Measurements from ENCODE around the gene MVB12B. TPM values are rescaled to one million over a fixed set of nuclear protein-coding genes. Genes with fewer than 3 reads are reported as not detected.

MVB12B gene
- total and polyA plus RNA-seq, 2 experiments from 2014 or later = 19.0 to 29.9 TPM

- Histone ChIP-seq H3K27ac (no peak overlapping the region), H3K4me1 (ENCODE audit: low read depth) (no peaks in the 10 kb centered on the region), H3K4me3 (no peak overlapping the region), H3K36me3 (no peaks in the 10 kb centered on the region), H3K27me3 (no peaks in the 10 kb centered on the region), H3K9me3 (ENCODE audit: low read depth) (no peaks in the 10 kb centered on the region)
- DNase-seq (ENCODE audit: low read depth in 1 of 2, low spot score in 1 of 2) = no peak
- TF ChIP-seq CTCF (IDR thresholded peaks at IDR 0.05; ENCODE audit: low read depth, low read length) = no peak
Observed at GRCh38 chr9:126320158-126320922, 6.3 kb upstream of the MVB12B start.

- H3K4me1 ChIP-seq (ENCODE audit: low read depth) = peaks cover 6% of the 10 kb centered on the region
- DNase-seq (ENCODE audit: low read depth in 1 of 2, low spot score in 1 of 2) = no peak
- H3K4me3 ChIP-seq = no peak overlapping the region
- no peaks in the 10 kb centered on the region for H3K36me3 ChIP-seq
- no peaks in the 10 kb centered on the region for H3K9me3 ChIP-seq (ENCODE audit: low read depth)
- no peaks in the 10 kb centered on the region for H3K27me3 ChIP-seq
- TF ChIP-seq CTCF (IDR thresholded peaks at IDR 0.05; ENCODE audit: low read depth, low read length) = no peak
- H3K27ac ChIP-seq = no peak overlapping the region
Observed at GRCh38 chr9:126321742-126322141, 4.9 kb upstream of the MVB12B start.

- Histone ChIP-seq H3K27me3 (no peaks in the 10 kb centered on the region), H3K4me1 (ENCODE audit: low read depth) (peaks cover 16% of the 10 kb centered on the region), H3K27ac (peak overlapping the region; percentile 91), H3K9me3 (ENCODE audit: low read depth) (no peaks in the 10 kb centered on the region), H3K4me3 (peak overlapping the region; percentile 38), H3K36me3 (no peaks in the 10 kb centered on the region)
- no peak for DNase-seq (ENCODE audit: low read depth in 1 of 2, low spot score in 1 of 2)
- TF ChIP-seq CTCF (IDR thresholded peaks at IDR 0.05; ENCODE audit: low read depth, low read length) = no peak
Observed at GRCh38 chr9:126325821-126326220, 808 bp upstream of the MVB12B start.

- Histone ChIP-seq H3K9me3 (ENCODE audit: low read depth) (no peaks in the 10 kb centered on the region), H3K36me3 (no peaks in the 10 kb centered on the region), H3K27me3 (no peaks in the 10 kb centered on the region), H3K4me1 (ENCODE audit: low read depth) (peaks cover 23% of the 10 kb centered on the region), H3K4me3 (peak overlapping the region; percentile 46), H3K27ac (peak overlapping the region; percentile 74)
- TF ChIP-seq CTCF (IDR thresholded peaks at IDR 0.05; ENCODE audit: low read depth, low read length) = no peak
- no peak for DNase-seq (ENCODE audit: low read depth in 1 of 2, low spot score in 1 of 2)
Observed at GRCh38 chr9:126327006-126327713, 531 bp downstream of the MVB12B start.

DNA sequence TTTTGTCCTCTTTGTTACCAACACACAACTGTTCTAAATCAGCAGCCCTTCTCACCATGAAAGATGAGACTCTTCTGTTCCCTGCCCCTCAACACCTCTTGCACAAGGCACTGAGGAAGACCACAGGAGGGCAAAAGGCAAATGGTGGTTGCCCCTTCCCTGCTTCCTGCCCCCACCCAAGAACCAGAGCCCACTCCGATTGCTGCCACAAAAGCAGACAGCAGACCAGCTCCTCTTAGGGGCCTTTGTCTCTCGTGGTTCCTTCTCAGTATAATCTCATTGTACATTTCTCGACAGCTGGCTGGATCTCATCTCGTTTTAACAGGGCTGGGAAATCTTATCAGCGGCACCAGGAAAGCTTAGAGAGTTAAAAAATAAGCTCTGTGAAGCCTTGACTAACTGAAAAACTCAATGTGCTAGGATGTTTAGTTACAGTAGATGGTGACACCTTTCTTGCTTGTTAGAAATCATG is 1.1 kb downstream of the MVB12B start:
- DNase-seq (ENCODE audit: low read depth in 1 of 2, low spot score in 1 of 2) = no peak

More for the DNA sequence above, 1.1 kb downstream of the MVB12B start:
- H3K4me1 ChIP-seq (ENCODE audit: low read depth) = peaks cover 28% of the 10 kb centered on the region
- no peaks in the 10 kb centered on the region for H3K36me3 ChIP-seq
- no peak for TF ChIP-seq CTCF (IDR thresholded peaks at IDR 0.05; ENCODE audit: low read depth, low read length)
- no peaks in the 10 kb centered on the region for H3K27me3 ChIP-seq
- H3K9me3 ChIP-seq (ENCODE audit: low read depth) = no peaks in the 10 kb centered on the region
- peak overlapping the region; percentile 46 for H3K4me3 ChIP-seq
- peak overlapping the region; percentile 74 for H3K27ac ChIP-seq
